HG03460 (cell line): ENCODE results near the gene SYNGAP1.
A peak's percentile ranks its signal among the peaks of the same experiment; 100 is the strongest.
"Not testable (repeated sequence)": the region's sequence is repeated elsewhere in the genome, so short reads cannot be mapped to it uniquely, and the experiment has no call there.

ENCODE experiments used
- ATAC-seq: cut with Tn5 transposase; IDR thresholded peaks from one replicate; pipeline ENCODE4 v1.9.1; 2021; ENCODE audit not compliant: unreplicated experiment

Gene SYNGAP1

DNA sequence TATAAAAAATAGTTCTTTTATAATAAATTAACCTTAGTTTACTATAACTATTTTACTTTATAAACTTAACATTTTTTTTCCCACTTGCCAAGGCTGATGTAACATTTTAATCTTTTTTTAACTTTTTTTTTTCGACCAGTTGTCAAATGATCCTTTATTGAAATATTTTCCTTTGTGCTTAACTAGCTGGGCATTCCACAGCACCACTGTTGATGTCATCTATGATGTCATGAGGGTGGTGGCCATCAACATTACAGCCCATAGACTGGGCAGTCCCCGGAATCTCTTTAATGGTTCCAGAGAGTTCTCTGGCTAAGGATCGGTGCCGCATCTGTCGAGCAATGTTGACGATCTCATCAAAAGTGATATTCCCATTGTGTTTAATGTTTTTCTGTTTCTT, 20.0 kb upstream of the SYNGAP1 start:
- ATAC-seq = not testable (repeated sequence)

GRCh38 chr6:33404884-33405283, 15.0 kb upstream of the SYNGAP1 start:
- no peak for ATAC-seq

DNA sequence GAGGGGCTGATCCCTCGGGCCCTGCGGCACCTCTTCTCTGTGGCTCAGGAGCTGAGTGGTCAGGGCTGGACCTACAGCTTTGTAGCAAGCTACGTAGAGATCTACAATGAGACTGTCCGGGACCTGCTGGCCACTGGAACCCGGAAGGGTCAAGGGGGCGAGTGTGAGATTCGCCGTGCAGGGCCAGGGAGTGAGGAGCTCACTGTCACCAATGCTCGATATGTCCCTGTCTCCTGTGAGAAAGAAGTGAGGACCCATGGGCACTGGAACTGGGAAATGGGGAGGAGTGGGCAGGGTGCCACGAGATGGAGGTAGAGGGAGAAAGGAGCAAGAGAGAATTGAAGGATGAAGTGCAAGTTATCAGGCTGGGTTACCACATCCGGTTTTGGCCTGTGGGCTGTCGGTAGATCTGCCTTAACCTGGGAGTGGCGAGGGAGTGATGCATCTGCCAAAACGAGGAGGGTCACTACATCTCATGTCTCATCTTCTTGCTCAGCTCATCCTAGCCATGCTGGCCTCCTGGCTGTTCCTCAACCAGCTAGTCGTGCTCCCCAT, 14.4 kb upstream of the SYNGAP1 start:
- no peak for ATAC-seq

- no peak for ATAC-seq
Measured at GRCh38 chr6:33406126-33406525, 13.7 kb upstream of the SYNGAP1 start.

DNA sequence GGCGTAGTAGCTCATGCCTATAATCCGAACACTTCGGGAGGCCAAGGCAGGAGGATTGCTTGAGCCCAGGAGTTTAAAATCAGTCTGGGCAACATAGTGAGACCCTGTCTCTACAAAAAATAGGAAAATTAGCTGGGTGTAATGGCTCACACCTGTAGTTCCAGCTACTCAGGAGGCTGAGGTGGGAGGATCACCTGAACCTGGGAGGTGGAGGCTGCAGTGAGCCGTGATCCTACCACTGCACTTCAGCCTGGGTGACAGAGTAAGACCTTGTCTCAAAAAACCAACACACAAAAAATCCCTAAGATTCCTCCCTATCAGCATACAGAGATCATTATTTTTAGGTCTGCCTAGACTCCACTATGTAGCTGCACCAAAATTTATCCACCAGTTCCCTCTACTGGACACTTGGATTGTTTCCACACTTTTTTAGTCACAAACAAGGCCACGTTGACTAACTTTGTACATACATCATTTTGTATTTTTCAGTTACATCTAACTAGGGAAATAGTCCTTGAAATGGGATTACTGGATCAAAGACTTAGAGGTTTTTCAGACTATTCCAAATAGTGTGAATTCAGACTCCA, 12.6 kb upstream of the SYNGAP1 start:
- no peak for ATAC-seq

DNA sequence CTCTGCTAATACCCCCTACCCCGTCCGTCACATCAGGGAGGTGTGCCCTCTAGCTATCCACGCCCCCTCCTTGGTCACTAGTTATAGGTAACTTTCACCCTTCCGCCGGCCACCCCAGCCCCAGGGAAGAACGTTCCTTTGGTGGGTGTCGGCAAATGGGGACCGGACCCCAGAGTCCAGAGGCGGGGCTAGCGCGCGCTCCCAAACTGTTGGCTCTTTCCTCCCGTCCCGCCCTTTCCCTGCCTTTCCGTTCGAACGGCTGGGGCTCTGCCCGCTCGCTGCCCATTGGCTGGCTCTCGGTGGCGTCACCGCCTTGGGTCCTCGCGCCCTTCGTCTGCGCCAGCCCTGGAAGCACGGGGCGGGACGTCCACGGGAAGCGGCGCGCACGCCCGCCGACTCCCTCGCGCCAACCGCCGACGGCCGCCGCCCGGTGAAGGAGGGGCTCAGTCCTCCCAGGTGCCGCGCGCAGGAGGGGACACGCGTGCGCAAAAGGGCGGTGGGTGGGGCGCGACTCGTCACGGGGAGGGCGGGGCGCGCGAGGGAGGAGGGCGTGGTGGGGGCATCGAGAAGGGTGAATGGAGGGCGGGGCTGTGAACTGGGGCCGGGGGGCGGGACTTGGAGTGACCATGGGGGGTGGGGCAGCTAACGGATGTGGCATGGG, 9.7 kb upstream of the SYNGAP1 start:
- peak; percentile 75 for ATAC-seq

- peak; percentile 40 for ATAC-seq
Measured at GRCh38 chr6:33410711-33411631, 8.9 kb upstream of the SYNGAP1 start, which contains the start of gene PHF1. TSS of gene PHF1 (plus strand) at chr6:33411014. CDS start at chr6:33412264, 1,250 bp downstream.

DNA sequence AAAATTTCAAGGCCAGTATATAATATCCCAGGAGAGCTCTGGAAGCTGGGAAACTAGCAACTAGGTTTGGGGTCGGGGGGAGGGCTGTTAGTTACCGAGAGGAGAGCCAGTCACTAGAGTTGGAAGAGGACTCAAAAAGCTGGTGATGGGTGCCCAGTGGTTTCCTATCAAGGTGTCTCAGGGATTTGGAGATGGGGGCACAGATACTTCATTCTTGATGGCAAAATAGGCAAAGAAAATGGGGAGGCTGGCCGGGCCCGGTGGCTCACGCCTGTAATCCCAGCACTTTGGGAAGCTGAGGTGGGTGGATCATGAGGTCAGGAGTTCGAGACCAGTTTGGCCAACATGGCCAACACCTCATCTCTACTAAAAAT, 8.2 kb upstream of the SYNGAP1 start:
- no peak for ATAC-seq

DNA sequence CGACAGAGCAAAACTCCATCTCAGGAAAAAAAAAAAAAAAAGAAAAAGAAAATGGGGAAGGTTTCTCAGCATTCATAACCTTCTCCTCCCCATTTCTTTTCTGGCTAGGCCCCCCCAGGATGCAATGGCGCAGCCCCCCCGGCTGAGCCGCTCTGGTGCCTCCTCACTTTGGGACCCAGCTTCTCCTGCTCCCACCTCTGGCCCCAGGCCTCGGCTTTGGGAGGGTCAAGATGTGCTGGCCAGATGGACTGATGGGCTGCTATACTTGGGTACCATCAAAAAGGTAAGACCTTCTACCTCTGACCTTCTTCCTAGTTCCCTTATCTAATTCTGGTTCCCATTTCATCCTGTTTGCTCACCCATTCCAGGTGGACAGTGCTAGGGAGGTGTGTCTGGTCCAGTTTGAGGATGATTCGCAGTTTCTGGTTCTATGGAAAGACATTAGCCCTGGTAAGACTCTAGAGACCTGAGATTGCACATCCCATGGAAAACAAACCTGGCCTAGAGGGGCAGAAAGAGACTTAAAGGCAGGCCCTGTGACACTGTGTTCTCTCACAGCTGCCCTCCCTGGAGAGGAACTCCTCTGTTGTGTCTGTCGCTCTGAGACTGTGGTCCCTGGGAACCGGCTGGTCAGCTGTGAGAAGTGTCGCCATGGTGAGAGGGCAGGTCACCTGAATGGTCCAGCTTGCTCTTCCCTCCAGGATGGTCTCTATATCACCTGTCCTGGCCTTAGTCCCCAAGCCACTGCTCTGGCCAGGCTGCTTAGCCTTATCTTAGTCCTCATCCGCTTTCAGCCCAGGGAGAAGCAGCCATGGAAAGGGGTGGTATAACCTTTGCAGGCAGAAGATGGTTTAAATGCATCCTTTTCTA, 7.5 kb upstream of the SYNGAP1 start:
- no peak for ATAC-seq

DNA sequence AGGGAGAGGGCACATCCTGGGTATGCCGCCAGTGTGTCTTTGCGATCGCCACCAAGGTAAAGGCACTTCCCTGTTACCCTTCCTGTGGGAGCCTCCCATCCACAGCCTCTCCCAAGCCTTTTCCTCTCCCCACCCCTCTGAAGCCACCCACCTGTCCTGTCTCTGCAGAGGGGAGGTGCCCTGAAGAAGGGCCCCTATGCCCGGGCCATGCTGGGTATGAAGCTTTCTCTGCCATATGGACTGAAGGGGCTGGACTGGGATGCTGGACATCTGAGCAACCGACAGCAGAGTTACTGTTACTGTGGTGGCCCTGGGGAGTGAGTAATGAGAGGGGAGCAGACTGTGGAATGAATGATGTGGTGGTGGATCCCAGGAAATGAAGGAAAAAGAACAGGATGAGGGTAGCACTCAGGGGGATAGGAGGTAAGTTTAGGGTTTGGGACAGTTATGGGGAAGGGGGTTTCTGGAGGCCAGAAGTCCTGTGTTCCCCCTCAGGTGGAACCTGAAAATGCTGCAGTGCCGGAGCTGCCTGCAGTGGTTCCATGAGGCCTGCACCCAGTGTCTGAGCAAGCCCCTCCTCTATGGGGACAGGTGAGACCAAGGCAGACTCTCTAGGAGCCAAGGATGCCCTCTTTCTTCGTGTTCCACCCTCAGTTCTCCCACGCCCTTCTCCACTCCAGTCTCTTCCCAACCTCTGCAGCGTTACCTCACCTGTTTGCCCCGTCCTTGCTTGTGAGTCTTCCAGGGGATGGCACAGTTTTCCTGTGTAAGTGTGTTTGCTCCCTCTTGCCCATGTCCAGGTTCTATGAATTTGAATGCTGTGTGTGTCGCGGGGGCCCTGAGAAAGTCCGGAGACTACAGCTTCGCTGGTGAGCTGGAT, 6.4 kb upstream of the SYNGAP1 start:
- ATAC-seq = no peak

- ATAC-seq = no peak
Measured at GRCh38 chr6:33414592-33415271, 5.1 kb upstream of the SYNGAP1 start.

DNA sequence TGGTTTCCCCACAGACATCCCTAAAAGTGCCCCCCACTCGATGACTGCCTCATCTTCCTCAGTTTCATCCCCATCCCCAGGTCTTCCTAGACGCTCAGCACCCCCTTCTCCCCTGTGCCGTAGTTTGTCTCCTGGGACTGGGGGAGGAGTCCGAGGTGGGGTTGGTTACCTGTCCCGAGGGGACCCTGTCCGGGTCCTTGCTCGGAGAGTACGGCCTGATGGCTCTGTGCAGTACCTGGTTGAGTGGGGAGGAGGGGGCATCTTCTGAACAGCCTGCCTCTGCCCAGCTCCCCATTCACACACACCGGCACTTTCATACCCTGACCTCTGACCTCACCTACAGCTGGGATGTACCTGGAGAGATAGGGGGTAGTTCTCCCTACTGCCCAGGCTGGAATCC, 4.0 kb upstream of the SYNGAP1 start:
- no peak for ATAC-seq

DNA sequence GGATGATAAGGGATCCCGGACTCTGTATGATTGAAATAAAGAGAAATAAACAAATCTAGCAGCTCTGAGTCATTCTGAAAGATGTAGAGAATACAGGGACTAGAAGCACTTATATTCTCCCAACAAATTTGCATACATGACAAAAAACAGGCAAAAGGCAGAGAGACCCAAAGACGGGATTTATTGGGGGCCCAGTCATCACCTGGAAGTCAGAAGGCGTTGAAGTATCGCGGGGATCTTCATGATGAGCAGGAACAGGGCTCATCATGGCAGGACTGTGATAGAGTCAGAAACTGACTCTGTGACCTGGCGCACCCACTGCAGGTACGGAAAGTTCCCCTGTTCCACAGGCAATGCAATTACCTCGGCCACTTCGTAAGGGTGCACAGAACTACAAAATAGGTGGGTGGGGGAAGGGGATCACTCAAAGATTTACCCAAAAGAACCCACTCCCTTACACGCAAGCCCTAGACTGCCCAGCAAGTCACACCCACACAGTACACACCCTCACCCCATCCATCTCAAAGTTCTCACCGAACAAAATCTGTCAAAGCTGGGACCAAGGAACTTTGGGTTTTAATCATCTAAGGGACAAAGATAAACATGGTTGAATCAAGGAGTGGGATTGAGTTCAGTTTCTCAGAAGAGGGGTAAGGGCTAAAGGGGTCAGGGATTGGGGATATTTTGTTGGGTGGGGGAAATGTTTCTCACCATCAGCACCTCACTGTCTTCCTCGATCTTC, 3.3 kb upstream of the SYNGAP1 start:
- no peak for ATAC-seq

- no peak for ATAC-seq
Measured at GRCh38 chr6:33417128-33417902, 2.5 kb upstream of the SYNGAP1 start.

- ATAC-seq = peak; percentile 83
Measured at GRCh38 chr6:33417903-33418689, 1.8 kb upstream of the SYNGAP1 start, which contains the start of gene CUTA. TSS of gene CUTA (minus strand) at chr6:33418107. CDS start at chr6:33418000, 107 bp downstream.

- ATAC-seq = no peak
Measured at GRCh38 chr6:33418690-33419291, 1.1 kb upstream of the SYNGAP1 start.
